ENCODE data around the gene COL4A4. TPM values are rescaled to one million over a fixed set of nuclear protein-coding genes. Genes with fewer than 3 reads are reported as not detected.

COL4A4 gene
- total RNA-seq, 4 donors from 2014 or later = 0.90 to 5.7 (median 3.1) TPM

DNA sequence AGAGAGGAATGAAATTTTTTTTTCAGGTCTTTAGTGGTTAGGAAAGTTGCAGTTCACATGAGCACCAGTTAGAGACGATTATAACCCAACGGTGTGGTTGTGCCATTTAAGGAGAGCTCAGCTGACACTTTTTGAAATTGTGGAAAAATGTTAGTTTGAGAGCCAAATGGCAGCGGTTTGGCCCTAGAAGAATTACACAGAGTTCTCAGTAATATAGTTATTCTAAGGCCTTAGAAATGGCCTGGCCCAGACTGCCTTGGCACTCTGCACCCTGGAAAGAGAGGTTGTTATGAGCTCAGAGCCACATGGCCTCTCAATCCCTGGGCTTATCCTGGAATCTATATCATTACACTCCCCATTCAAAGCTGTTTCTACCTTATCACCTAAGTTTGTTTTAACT, 210.8 kb downstream of the COL4A4 start:
- Histone ChIP-seq H3K27ac (peak overlapping the region in 1 of 4 donors; percentile 49), H3K36me3 (no peaks in the 10 kb centered on the region)
- DNase-seq (ENCODE audit: low spot score in 2 of 2) = peak in 1 of 2 donors; percentile 33

More for the DNA sequence above, 210.8 kb downstream of the COL4A4 start:
- Histone ChIP-seq H3K9me3 (no peaks in the 10 kb centered on the region), H3K4me3 (no peak overlapping the region), H3K27me3 (no peaks in the 10 kb centered on the region), H3K4me1 (no peaks in the 10 kb centered on the region)
- WGBS, 2 donors = 38 to 48% methylated on average over 3 of the region's 3 CpGs
- TF ChIP-seq EP300 (IDR thresholded peaks at IDR 0.05) (peak in 1 of 2 donors; percentile 49), POLR2A (IDR thresholded peaks at IDR 0.05) (no peak)

Small RNA genes lying within 50 kb of the gene (small RNA-seq; reads per million reads assigned to genes)
- gene RF00554 = not detected

Other genes with a start within 250 kb of the COL4A4 start
- gene COL4A3, start 419 bp upstream of the COL4A4 start, total RNA-seq = 1 to 10 TPM; 3.9 to 8.6 (median 7.6) TPM
- gene MFF, start 161.0 kb upstream of the COL4A4 start, total RNA-seq = 100 to 1,000 TPM in 3 of 4 donors, 10 to 100 TPM in 1; 98.1 to 124 (median 103) TPM
- gene TM4SF20, start 215.1 kb upstream of the COL4A4 start, total RNA-seq = not detected
- not detected for gene SCYGR1, start 223.7 kb upstream of the COL4A4 start, total RNA-seq

Measured in tibial nerve (tissue), 4 donors.